SK-N-SH treated with all-trans-retinoic acid at 6 μM for 48 hours (cell line): ENCODE measurements around the gene FAM174C.

Source experiments
- CSRNP3 ChIP-seq: fragments of 250-450 bp; sonication (Bioruptor Pico); IDR thresholded peaks from 2 replicates; pipeline ENCODE4 v1.5.1; 2021; ENCODE audit warnings: mild to moderate bottlenecking, moderate library complexity
- OSR1 ChIP-seq: fragments of 250-450 bp; sonication (Bioruptor Pico); IDR thresholded peaks from 2 replicates; pipeline ENCODE4 v1.8.0; 2022; ENCODE audit warnings: moderate library complexity, mild to moderate bottlenecking, inconsistent platforms
- PATZ1 ChIP-seq: fragments of 250-450 bp; sonication (Bioruptor Pico); IDR thresholded peaks from 2 replicates; pipeline ENCODE4 v1.8.0; 2020; ENCODE audit warnings: mild to moderate bottlenecking, moderate library complexity, borderline replicate concordance
- RARB ChIP-seq: fragments of 250-450 bp; sonication (Bioruptor Pico); IDR thresholded peaks from 2 replicates; pipeline ENCODE4 v1.8.0; 2021; ENCODE audit warnings: mild to moderate bottlenecking, moderate library complexity
- ZFP30 ChIP-seq: fragments of 450-650 bp; formaldehyde crosslinking; IDR thresholded peaks from 2 replicates; pipeline ENCODE4 v1.5.0; 2022; ENCODE audit warnings: mild to moderate bottlenecking, moderate library complexity
- ZNF8 ChIP-seq: fragments of 450-650 bp; formaldehyde crosslinking; IDR thresholded peaks from 2 replicates; pipeline ENCODE4 v1.5.0; 2020; ENCODE audit warnings: mild to moderate bottlenecking, moderate library complexity
- TF ChIP-seq, protein P1 (sequence below): fragments of 250-450 bp; sonication (Bioruptor Pico); IDR thresholded peaks from 2 replicates; pipeline ENCODE4 v1.5.1; 2020; ENCODE audit warnings: low read depth, mild to moderate bottlenecking, moderate library complexity

GRCh38 chr19:1298235-1298634 is 22.9 kb downstream of the FAM174C start:
- TF ChIP-seq ZNF8 (no peak), OSR1 (no peak), RARB (CRISPR knock-in tag) (no peak), CSRNP3 (CRISPR knock-in tag) (no peak), ZFP30 (CRISPR knock-in tag) (no peak), PATZ1 (CRISPR knock-in tag) (no peak)
- TF ChIP-seq, protein P1, sequence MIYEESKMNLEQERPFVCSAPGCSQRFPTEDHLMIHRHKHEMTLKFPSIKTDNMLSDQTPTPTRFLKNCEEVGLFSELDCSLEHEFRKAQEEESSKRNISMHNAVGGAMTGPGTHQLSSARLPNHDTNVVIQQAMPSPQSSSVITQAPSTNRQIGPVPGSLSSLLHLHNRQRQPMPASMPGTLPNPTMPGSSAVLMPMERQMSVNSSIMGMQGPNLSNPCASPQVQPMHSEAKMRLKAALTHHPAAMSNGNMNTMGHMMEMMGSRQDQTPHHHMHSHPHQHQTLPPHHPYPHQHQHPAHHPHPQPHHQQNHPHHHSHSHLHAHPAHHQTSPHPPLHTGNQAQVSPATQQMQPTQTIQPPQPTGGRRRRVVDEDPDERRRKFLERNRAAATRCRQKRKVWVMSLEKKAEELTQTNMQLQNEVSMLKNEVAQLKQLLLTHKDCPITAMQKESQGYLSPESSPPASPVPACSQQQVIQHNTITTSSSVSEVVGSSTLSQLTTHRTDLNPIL (CRISPR knock-in tag): no peak
